SU-DHL-6 (cell line): Measurements from ENCODE around the gene OBSCN.

Experiments
- H2AFZ ChIP-seq: fragments of 200-600 bp; sonication (generic); 2 replicates; pipeline ENCODE4 v1.6.1; 2014; ENCODE audit warnings: low read depth, mild to moderate bottlenecking, moderate library complexity, mixed read lengths, antibody characterized with exemption, low read length; ENCODE audit not compliant: severe bottlenecking
- H3F3A ChIP-seq: fragments of 200-600 bp; shearing (Covaris generic); 2 replicates; pipeline ENCODE4 v1.6.0; 2016; ENCODE audit warnings: antibody characterized with exemption, mild to moderate bottlenecking; ENCODE audit not compliant: insufficient read depth
- H3K27ac ChIP-seq: fragments of 200-600 bp; sonication (generic); 2 replicates; pipeline ENCODE4 v1.5.1; 2016; ENCODE audit warnings: low read depth, mild to moderate bottlenecking, low read length, moderate library complexity, mixed read lengths
- H3K27me3 ChIP-seq: fragments of 200-600 bp; sonication (generic), shearing (Covaris generic); 2 replicates; pipeline ENCODE4 v1.6.0; 2014; ENCODE audit warnings: mild to moderate bottlenecking, low read length
- H3K36me3 ChIP-seq: fragments of 200-600 bp; sonication (generic); 2 replicates; pipeline ENCODE4 v1.6.1; 2014; ENCODE audit warnings: mild to moderate bottlenecking, low read length, mixed read lengths
- H3K4me2 ChIP-seq: fragments of 300-600, 200-600 bp; shearing (Covaris generic), sonication (generic); 2 replicates; pipeline ENCODE4 v1.6.0; 2014; ENCODE audit warnings: low read length, low read depth, mild to moderate bottlenecking; ENCODE audit not compliant: poor library complexity, severe bottlenecking
- H3K4me3 ChIP-seq: fragments of 200-600 bp; sonication (generic); 2 replicates; pipeline ENCODE4 v1.5.1; 2014; ENCODE audit warnings: antibody characterized with exemption, low read length, mild to moderate bottlenecking, mixed read lengths; ENCODE audit not compliant: insufficient read depth, poor library complexity, severe bottlenecking
- H3K79me2 ChIP-seq: fragments of 200-600 bp; sonication (generic); 2 replicates; pipeline ENCODE4 v1.6.1; 2014; ENCODE audit warnings: mild to moderate bottlenecking, low read length, moderate library complexity; ENCODE audit not compliant: insufficient read depth
- H3K9ac ChIP-seq: fragments of 200-600 bp; sonication (generic); 2 replicates; pipeline ENCODE4 v1.7.0; 2014; ENCODE audit warnings: mild to moderate bottlenecking, low read length
- H3K9me2 ChIP-seq: fragments of 200-600 bp; sonication (generic); replicated peaks from 2 replicates; pipeline ENCODE4 v1.6.1; 2014; ENCODE audit warnings: low read length; ENCODE audit not compliant: insufficient read depth
- H3K9me3 ChIP-seq: fragments of 200-600 bp; sonication (generic); 2 replicates; pipeline ENCODE4 v1.6.1; 2014; ENCODE audit warnings: low read length, mixed read lengths; ENCODE audit not compliant: insufficient read depth
- H4K20me1 ChIP-seq: fragments of 200-600 bp; sonication (generic); 2 replicates; pipeline ENCODE4 v1.6.1; 2014; ENCODE audit warnings: low read depth, mild to moderate bottlenecking, antibody characterized with exemption, low read length, moderate library complexity, mixed read lengths
- CTCF ChIP-seq: fragments of 200-600 bp; sonication (generic); IDR thresholded peaks from one replicate; pipeline ENCODE4 v1.5.1; 2017; ENCODE audit warnings: antibody characterized with exemption, mild to moderate bottlenecking, low read length, moderate library complexity; ENCODE audit not compliant: insufficient read depth, poor library complexity, severe bottlenecking
- EZH2phosphoT487 ChIP-seq: fragments of 200-600 bp; sonication (generic), shearing (Covaris generic); conservative IDR thresholded peaks from 2 replicates; pipeline ENCODE4 v1.6.1; 2018; ENCODE audit warnings: mild to moderate bottlenecking, antibody characterized with exemption, low read length, moderate library complexity, mixed read lengths

Gene OBSCN

DNA sequence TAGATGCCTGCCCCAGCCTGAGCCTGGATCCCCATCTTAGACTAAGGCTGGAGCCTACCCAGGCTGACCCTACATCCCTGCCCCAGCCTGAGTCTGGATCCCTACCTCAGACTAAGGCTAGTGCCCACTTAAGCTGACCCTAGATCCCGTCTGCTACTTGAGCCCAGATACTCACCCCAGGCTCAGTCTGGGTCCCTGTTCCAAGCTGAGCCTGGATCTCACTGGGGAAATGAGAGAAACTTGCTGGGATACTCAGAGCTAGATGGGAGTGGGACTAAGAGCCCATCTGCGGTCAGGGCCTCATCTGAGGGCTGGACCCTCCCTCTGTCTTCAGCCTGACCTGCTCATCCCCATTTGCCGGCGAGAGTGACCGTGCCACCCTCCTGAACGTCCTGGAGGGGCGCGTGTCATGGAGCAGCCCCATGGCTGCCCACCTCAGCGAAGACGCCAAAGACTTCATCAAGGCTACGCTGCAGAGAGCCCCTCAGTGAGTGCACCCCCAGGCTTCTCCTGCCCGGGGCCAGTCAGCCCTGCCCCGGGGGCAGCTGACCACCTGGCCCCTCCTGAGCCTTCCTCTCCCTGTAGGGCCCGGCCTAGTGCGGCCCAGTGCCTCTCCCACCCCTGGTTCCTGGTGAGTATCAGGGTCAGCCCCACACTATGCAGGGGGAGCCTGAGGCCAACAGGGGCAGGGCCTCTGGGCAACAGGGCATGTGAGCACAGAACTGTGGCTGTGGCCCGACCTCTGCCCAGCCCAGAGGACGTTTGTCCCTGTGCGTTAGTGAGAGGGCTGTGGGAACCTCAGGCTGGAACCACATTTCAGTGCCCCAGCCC lies 162.0 kb downstream of the OBSCN start:
- Histone ChIP-seq H3F3A (no peaks in the 10 kb centered on the region), H3K79me2 (no peaks in the 10 kb centered on the region), H3K36me3 (no peaks in the 10 kb centered on the region), H2AFZ (no peak overlapping the region), H3K27ac (no peak overlapping the region), H3K27me3 (no peaks in the 10 kb centered on the region), H3K9me2 (no peaks in the 10 kb centered on the region), H3K4me3 (no peak overlapping the region), H3K9me3 (no peaks in the 10 kb centered on the region), H4K20me1 (no peaks in the 10 kb centered on the region), H3K9ac (no peak overlapping the region), H3K4me2 (no peak overlapping the region)
- no peak for TF ChIP-seq CTCF
- no peak for TF ChIP-seq EZH2phosphoT487

DNA sequence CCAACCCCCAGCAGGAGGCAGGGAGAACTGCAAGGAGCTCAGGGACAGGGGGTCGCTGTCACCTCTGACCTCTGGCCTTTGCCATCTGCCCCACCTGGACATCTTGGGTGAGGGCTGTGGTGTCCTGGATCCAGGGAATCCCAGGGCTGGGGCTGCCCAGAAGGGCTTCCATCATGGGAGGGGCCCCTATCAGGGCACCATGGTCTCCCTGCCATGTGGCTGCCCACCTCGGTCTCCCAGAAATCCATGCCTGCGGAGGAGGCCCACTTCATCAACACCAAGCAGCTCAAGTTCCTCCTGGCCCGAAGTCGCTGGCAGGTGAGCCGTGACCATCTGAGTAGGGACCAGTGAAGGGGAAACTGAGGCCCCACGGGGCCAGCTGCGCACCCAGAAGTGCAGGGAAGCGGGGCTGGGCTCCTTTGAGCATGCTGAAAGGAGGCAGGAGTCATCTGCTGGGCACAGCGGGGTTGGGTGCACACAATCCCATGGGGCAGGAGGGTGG lies 162.6 kb downstream of the OBSCN start:
- H4K20me1 ChIP-seq = no peaks in the 10 kb centered on the region
- TF ChIP-seq CTCF (no peak), EZH2phosphoT487 (no peak)
- no peaks in the 10 kb centered on the region for H3K79me2 ChIP-seq
- H3K9ac ChIP-seq = no peak overlapping the region
- no peak overlapping the region for H2AFZ ChIP-seq
- H3K9me2 ChIP-seq = no peaks in the 10 kb centered on the region
- no peaks in the 10 kb centered on the region for H3K27me3 ChIP-seq
- H3K27ac ChIP-seq = no peak overlapping the region
- H3F3A ChIP-seq = no peaks in the 10 kb centered on the region
- no peaks in the 10 kb centered on the region for H3K36me3 ChIP-seq
- no peak overlapping the region for H3K4me3 ChIP-seq
- no peak overlapping the region for H3K4me2 ChIP-seq
- H3K9me3 ChIP-seq = no peaks in the 10 kb centered on the region

- Histone ChIP-seq H3F3A (no peaks in the 10 kb centered on the region), H3K4me2 (no peak overlapping the region), H3K36me3 (no peaks in the 10 kb centered on the region), H2AFZ (no peak overlapping the region), H3K27ac (no peak overlapping the region), H3K9me2 (no peaks in the 10 kb centered on the region), H3K4me3 (no peak overlapping the region), H3K79me2 (no peaks in the 10 kb centered on the region), H4K20me1 (no peaks in the 10 kb centered on the region), H3K9me3 (no peaks in the 10 kb centered on the region), H3K27me3 (no peaks in the 10 kb centered on the region), H3K9ac (no peak overlapping the region)
- TF ChIP-seq EZH2phosphoT487 (no peak), CTCF (no peak)
Measured at GRCh38 chr1:228370941-228371740, 163.3 kb downstream of the OBSCN start.
